Lung microvascular endothelial cell (primary cell): Measurements from ENCODE around the gene STAT5A. TPM values are rescaled to one million over a fixed set of nuclear protein-coding genes. Genes with fewer than 3 reads are reported as not detected.

ENCODE experiments used
- DNase-seq, 2 donors: peaks; one replicate each; pipeline versions ENCODE4 v3.0.0 to v3.0.0-alpha.2; 2010; ENCODE audit warnings: low read depth in 2 of 2
- total RNA-seq: library from RNA; depleted of rRNA; stranded (reverse); fragments of >200 nt; gene quantifications from 2 replicates; pipeline ENCODE4 v1.2.1, GENCODE V29; 2014

STAT5A gene
- total RNA-seq, 1 donor from 2014 or later = 44.2 TPM

DNA sequence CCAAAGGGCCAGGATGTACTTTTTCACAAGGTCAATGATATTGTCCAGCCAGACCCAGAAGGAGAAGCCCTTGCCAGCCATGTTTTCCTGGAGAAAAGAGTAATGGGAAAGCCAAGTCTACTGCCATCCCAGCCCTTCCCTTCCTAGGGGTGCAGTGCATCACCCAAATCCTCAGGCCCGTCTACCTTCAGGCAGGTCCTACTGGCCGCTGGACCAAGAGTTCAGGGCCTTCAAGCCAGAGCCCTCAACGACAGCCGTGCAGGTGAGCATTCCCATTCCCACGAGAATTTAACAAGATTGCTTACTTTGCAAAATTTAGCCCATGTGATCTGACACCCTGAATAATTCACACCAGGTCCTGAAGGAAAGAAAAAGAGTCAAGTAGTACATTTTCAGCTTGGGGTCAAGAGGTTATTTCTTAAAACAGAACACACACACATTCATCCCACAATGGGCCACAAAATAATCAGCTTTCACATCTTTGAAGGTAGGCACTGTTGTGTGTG lies 35.0 kb downstream of the STAT5A start:
- no peak for DNase-seq

GRCh38 chr17:42325026-42325425 lies 36.7 kb downstream of the STAT5A start:
- peak; percentile 67 to 74 for DNase-seq

DNA sequence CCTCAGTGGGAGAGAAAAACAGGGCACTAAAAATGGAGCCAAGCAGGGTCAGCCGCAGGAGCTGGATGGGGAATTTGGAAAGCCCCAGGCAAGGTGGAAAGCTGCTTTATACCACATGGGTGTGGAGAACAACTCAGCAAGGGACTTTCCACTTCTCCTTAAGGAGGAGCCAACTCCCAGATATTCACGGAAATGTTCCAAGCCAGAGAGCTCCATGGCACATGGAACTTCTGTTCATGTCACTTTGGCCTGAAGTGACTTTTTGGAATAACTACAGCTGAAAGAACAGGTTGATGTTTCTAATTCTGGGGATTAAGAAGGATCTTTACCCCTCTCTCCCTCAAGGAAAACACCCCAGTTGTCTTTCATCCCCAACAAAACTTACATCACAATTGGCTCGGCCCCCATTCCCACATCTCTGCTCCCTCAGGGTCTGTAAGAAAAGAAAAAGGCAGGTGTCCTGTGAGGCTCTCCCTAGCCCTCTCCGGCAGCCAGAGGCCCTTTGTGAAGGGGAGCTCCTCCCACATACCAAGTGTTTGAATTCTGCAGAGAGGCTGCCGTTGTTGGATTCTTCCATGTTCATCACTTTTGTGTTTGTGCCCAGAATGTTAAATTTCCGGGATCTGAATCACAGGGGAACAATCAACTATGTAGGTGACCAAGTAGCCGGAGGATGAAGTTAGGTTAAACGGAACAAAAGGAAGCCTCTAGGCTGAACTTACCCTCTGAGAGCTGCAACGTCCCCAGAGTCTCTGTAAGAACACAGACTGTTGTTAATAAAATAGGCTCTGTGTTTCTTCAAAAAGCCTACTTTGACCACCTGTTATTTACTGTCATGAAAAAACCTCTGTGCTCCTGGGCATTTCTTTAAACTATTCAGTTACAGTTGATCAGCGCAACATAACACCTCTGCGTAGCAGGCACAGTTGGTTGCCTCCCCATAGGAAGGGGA lies 41.0 kb downstream of the STAT5A start:
- DNase-seq = peak; percentile 42 to 81

- no peak for DNase-seq
Observed at GRCh38 chr17:42333053-42333452, 44.8 kb downstream of the STAT5A start.

GRCh38 chr17:42334677-42335076 lies 46.4 kb downstream of the STAT5A start:
- DNase-seq = peak in 1 of 2 donors; percentile 38

- no peak for DNase-seq
Observed at GRCh38 chr17:42337442-42337841, 49.1 kb downstream of the STAT5A start.

DNA sequence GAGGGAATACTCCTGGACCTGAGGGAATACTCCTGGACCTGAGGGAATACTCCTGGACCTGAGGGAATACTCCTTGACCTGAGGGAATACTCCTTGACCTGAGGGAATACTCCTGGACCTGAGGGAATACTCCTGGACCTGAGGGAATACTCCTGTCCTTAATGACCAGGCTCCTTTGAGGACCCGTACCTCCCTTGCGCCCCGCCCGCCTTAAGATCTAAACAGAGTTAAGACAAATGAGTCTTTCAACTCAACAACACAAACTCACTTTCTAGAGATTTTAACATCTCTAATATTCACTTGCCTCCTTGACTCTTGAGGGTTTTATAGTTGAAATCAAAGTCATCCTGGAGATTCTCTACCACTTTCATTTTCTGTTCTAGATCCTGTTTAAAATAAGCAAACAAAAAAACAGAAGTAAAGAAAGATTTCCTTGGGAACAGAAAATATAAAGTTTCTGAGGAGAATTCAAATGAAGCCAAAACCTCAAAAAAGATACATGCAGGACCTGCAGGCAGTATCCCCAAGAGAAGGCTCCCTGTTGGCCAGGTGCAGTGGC lies 50.2 kb downstream of the STAT5A start:
- DNase-seq = no peak

DNA sequence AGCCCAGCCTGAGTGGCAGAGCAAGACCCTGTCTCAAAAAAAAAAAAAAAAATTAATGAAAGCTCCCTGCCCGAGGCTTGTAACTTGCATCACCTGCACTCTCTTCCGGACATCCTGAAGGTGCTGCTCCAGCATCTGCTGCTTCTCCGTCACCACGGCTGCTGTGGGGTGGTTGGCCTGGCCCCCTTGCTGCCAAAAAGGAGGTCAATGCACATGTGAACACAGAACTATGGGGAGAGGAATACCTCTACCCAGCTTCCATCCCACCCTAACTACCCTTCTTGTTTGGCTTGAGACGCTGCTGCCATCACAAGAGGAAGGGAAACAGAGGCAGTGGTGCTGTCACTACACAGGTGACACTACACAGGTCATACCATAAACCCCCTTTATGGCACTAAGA lies 50.9 kb downstream of the STAT5A start:
- no peak for DNase-seq

- no peak for DNase-seq
Observed at GRCh38 chr17:42340691-42341127, 52.4 kb downstream of the STAT5A start.

DNA sequence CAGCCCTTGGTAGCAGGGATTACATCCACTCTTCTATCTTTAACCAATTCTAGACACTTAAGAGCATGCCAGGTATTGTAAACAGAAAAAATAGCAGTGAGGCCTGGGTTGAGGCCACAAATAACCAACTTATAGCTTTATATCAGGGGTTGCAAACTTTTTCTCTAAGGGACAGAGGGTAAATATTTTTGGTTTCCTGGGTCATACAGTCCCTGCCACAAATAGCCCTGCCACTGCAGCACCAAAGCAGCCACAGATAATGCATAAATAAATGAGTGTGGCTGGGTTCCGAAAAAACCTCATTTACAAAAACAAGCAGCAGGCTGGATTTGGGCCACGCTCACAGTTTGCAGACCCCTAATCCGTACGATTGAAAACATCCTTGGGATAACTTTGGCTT lies 53.3 kb downstream of the STAT5A start:
- DNase-seq = no peak

- peak in 1 of 2 donors; percentile 44 for DNase-seq
Observed at GRCh38 chr17:42342242-42343008, 54.1 kb downstream of the STAT5A start.

GRCh38 chr17:42345396-42346073 lies 57.2 kb downstream of the STAT5A start:
- no peak for DNase-seq

DNA sequence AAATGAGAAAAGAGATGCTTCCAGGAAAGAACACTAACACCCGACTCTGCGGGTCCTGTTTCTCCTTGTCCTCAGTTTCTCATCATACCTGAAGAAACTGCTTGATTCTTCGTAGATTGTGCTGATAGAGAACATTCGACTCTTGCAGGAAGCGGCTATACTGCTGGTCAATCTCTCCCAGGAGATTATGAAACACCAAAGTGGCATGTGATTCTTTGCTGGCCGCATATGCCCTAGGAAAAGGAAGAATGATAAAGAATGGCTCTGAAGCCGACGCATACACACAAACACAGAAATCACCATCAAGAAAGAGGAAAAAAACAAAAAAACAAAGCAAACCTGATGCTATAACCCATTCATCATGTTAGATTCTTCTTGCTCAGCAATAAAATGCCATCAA lies 58.2 kb downstream of the STAT5A start:
- no peak for DNase-seq

DNA sequence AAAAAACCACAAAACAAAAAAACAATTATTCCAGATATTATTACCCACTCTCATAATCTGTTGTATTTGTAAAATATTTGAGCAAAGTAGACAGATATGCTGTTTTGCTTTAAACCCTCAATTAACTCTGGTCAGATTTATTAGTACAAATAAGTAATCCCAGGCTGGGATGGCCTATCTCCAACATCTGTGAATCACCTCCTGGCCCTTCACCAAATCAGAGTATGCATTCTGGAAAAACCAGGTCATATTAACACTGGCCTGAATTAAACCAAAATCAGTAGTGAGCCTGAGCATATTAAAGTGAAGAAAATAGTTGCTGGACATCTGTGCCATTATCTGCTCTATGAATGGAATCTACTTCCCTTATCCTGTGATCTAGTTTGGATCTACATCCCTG lies 58.9 kb downstream of the STAT5A start:
- DNase-seq = peak; percentile 79 to 88

- DNase-seq = no peak
Observed at GRCh38 chr17:42347606-42348005, 59.3 kb downstream of the STAT5A start.

DNA sequence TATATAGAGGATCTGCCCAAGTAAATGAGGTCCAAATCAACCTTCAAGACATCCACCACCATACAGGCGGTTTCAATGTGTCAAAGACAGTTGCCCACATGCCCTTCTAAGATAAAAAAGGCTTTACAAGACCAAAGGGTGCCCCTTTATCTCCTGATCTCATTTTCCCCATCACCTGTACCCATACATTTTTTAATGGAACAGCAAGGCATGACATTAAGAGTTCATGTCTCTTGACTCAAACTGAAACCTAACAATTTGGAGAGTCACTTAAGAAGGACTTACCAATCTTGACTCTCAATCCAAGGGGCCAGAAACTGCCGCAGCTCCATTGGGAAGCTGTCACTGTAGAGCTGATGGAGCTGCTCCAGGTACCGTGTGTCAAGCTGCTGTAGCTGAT lies 59.8 kb downstream of the STAT5A start:
- no peak for DNase-seq

- DNase-seq = no peak
Observed at GRCh38 chr17:42354956-42355843, 66.9 kb downstream of the STAT5A start.

- no peak for DNase-seq
Observed at GRCh38 chr17:42358434-42358833, 70.1 kb downstream of the STAT5A start.

DNA sequence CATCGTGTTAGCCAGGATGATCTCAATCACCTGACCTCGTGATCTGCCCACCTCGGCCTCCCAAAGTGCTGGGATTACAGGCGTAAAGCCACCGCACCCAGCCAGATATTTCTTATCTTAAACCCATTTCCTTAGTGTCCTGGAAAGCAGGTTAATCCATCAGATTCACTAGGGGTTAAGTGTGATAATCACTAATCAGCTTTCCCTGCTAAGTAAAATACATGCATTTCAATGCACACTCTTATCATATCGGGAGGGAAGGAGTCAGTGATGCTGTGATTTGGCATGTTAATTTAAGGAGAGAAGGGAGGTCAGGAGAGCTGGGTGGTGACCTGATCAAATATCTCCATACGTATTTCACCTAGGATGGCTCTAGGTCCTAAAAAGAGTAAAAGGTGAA lies 70.8 kb downstream of the STAT5A start:
- DNase-seq = no peak

GRCh38 chr17:42360388-42360787 lies 72.1 kb downstream of the STAT5A start:
- DNase-seq = peak; percentile 54 to 60
